GM23338 (cell line): ENCODE results near the gene LRP4. TPM values are rescaled to one million over a fixed set of nuclear protein-coding genes. Genes with fewer than 3 reads are reported as not detected.

Experiments
- ATAC-seq: fragments of 200-7000 bp; cut with Tn5 transposase; 3 replicates; pipeline ENCODE4 v1.9.1; 2020
- DNase-seq: peaks from one replicate; pipeline ENCODE4 v3.0.0-alpha.2; 2015; ENCODE audit warnings: low spot score
- H2AFZ ChIP-seq: fragments of 200-600 bp; sonication (generic); 2 replicates; pipeline ENCODE4 v1.8.0; 2016; ENCODE audit warnings: antibody characterized with exemption, mild to moderate bottlenecking, moderate library complexity
- H3F3A ChIP-seq: fragments of 200-600 bp; sonication (generic); replicated peaks from 2 replicates; pipeline ENCODE4 v1.8.0; 2017; ENCODE audit warnings: antibody characterized with exemption, mixed run types, low read depth
- H3K27ac ChIP-seq: fragments of 200-600 bp; sonication (generic); 2 replicates; pipeline ENCODE4 v1.6.1; 2016; ENCODE audit warnings: low read depth
- H3K27me3 ChIP-seq: fragments of 200-600 bp; sonication (generic); 2 replicates; pipeline ENCODE4 v1.8.0; 2016; ENCODE audit warnings: mild to moderate bottlenecking, mixed run types, moderate library complexity; ENCODE audit not compliant: insufficient read depth
- H3K36me3 ChIP-seq: fragments of 200-600 bp; sonication (generic); 2 replicates; pipeline ENCODE4 v1.8.0; 2016; ENCODE audit warnings: mild to moderate bottlenecking; ENCODE audit not compliant: insufficient read depth
- H3K4me1 ChIP-seq: fragments of 200-600 bp; sonication (generic); 2 replicates; pipeline ENCODE4 v1.8.0; 2016; ENCODE audit warnings: mild to moderate bottlenecking, moderate library complexity; ENCODE audit not compliant: insufficient read depth
- H3K4me2 ChIP-seq: fragments of 200-600 bp; sonication (generic); 2 replicates; pipeline ENCODE4 v1.7.1; 2017; ENCODE audit warnings: mixed run types
- H3K4me3 ChIP-seq: fragments of 200-600 bp; sonication (generic); 2 replicates; pipeline ENCODE4 v1.6.1; 2016; ENCODE audit warnings: mixed run types
- H3K79me2 ChIP-seq: fragments of 200-600 bp; sonication (generic); replicated peaks from 2 replicates; pipeline ENCODE4 v1.8.0; 2017; ENCODE audit warnings: mild to moderate bottlenecking; ENCODE audit not compliant: insufficient read depth
- H3K9me2 ChIP-seq: fragments of 200-600 bp; sonication (generic); 2 replicates; pipeline ENCODE4 v1.8.0; 2017; ENCODE audit not compliant: insufficient read depth
- H4K20me1 ChIP-seq: fragments of 200-600 bp; sonication (generic); replicated peaks from 2 replicates; pipeline ENCODE4 v1.8.0; 2017; ENCODE audit warnings: mild to moderate bottlenecking; ENCODE audit not compliant: insufficient read depth
- H3K27ac Mint-ChIP-seq: 2 replicates; pipeline ENCODE4 v1.8.0; 2020; ENCODE audit warnings: inconsistent platforms, mild to moderate bottlenecking, moderate library complexity, mixed read lengths
- H3K27me3 Mint-ChIP-seq: 3 replicates; pipeline ENCODE4 v1.8.0; 2022; ENCODE audit warnings: low read depth, mild to moderate bottlenecking, moderate library complexity, mixed read lengths, inconsistent platforms; ENCODE audit not compliant: insufficient read depth, poor library complexity
- H3K36me3 Mint-ChIP-seq: 3 replicates; pipeline ENCODE4 v1.8.0; 2021; ENCODE audit warnings: low read depth, mild to moderate bottlenecking, inconsistent platforms, moderate library complexity, mixed read lengths
- H3K4me1 Mint-ChIP-seq: 3 replicates; pipeline ENCODE4 v1.8.0; 2020; ENCODE audit warnings: mild to moderate bottlenecking, inconsistent platforms, mixed read lengths
- H3K4me3 Mint-ChIP-seq: 3 replicates; pipeline ENCODE4 v1.8.0; 2021; ENCODE audit warnings: moderate library complexity, mild to moderate bottlenecking, inconsistent platforms, mixed read lengths
- H3K9me3 Mint-ChIP-seq: 3 replicates; pipeline ENCODE4 v1.8.0; 2020; ENCODE audit warnings: moderate library complexity, mild to moderate bottlenecking, inconsistent platforms, mixed read lengths
- CREB1 ChIP-seq: fragments of 250-450 bp; sonication (Bioruptor Pico); IDR thresholded peaks from 2 replicates; pipeline ENCODE4 v1.5.0; 2020; ENCODE audit warnings: low read depth, mild to moderate bottlenecking, moderate library complexity
- CTCF ChIP-seq, 2 experiments: fragments of 200-600 bp in 1 of 2; sonication (generic) in 1 of 2; conservative IDR thresholded peaks; 2 replicates each; pipeline versions ENCODE4 v1.5.1 to v1.6.1; 2016 to 2017; ENCODE audit warnings: antibody characterized with exemption in 2 of 2, low read depth in 2 of 2, mild to moderate bottlenecking in 2 of 2, moderate library complexity in 1 of 2
- ETS1 ChIP-seq: IDR thresholded peaks from 2 replicates; pipeline ENCODE4 v1.6.1; 2016; ENCODE audit warnings: antibody characterized with exemption
- EZH2 ChIP-seq: fragments of 200-600 bp; sonication (generic); IDR thresholded peaks from one replicate; pipeline ENCODE4 v1.8.0; 2017; ENCODE audit warnings: antibody characterized with exemption, mild to moderate bottlenecking, low read depth; ENCODE audit not compliant: unreplicated experiment
- EZH2phosphoT487 ChIP-seq: fragments of 200-600 bp; sonication (generic); IDR thresholded peaks from one replicate; pipeline ENCODE4 v1.8.1; 2018; ENCODE audit warnings: antibody characterized with exemption; ENCODE audit not compliant: unreplicated experiment
- JUNB ChIP-seq: IDR thresholded peaks from one replicate; pipeline ENCODE4 v1.6.1; 2016; ENCODE audit warnings: antibody characterized with exemption; ENCODE audit not compliant: unreplicated experiment
- NANOG ChIP-seq: IDR thresholded peaks from 2 replicates; pipeline ENCODE4 v1.6.1; 2016; ENCODE audit warnings: antibody characterized with exemption, borderline replicate concordance
- POLR2AphosphoS5 ChIP-seq: IDR thresholded peaks from 2 replicates; pipeline ENCODE4 v1.6.1; 2016; ENCODE audit warnings: antibody characterized with exemption, low read depth
- REST ChIP-seq: IDR thresholded peaks from one replicate; pipeline ENCODE4 v1.6.1; 2018; ENCODE audit warnings: antibody characterized with exemption; ENCODE audit not compliant: unreplicated experiment
- STAT1 ChIP-seq: IDR thresholded peaks from one replicate; pipeline ENCODE4 v1.6.1; 2016; ENCODE audit warnings: antibody characterized with exemption; ENCODE audit not compliant: unreplicated experiment
- ZNF114 ChIP-seq: fragments of 250-450 bp; sonication (Bioruptor Pico); IDR thresholded peaks from 2 replicates; pipeline ENCODE4 v1.5.0; 2020; ENCODE audit warnings: mild to moderate bottlenecking, moderate library complexity
- ZNF331 ChIP-seq: fragments of 250-450 bp; sonication (Bioruptor Pico); IDR thresholded peaks from 2 replicates; pipeline ENCODE4 v1.5.0; 2020; ENCODE audit warnings: low read depth, mild to moderate bottlenecking, moderate library complexity
- ZNF462 ChIP-seq: fragments of 250-450 bp; sonication (Bioruptor Pico); IDR thresholded peaks from 2 replicates; pipeline ENCODE4 v1.5.0; 2020; ENCODE audit warnings: mild to moderate bottlenecking, moderate library complexity
- polyA plus RNA-seq: library from polyadenylated mRNA; unstranded; fragments of >200 nt; fragmentation: Nextera tagmentation; extraction: Ambion mirVana; gene quantifications from 2 replicates; pipeline ENCODE4 v1.2.1, GENCODE V29; 2016
- total RNA-seq: library from RNA; depleted of rRNA; stranded (reverse); fragments of >200 nt; shearing (Covaris generic); gene quantifications from 2 replicates; pipeline ENCODE4 v1.2.3, GENCODE V29; 2014

LRP4 gene
- total and polyA plus RNA-seq, 2 experiments from 2014 or later = 6.0 to 18.4 TPM

- no peaks in the 10 kb centered on the region; the same call in 1 of the 2 replicates for H3K36me3 ChIP-seq
- Mint-ChIP-seq H3K4me1 (peaks cover 13% of the 10 kb centered on the region), H3K36me3 (peaks cover 58% of the 10 kb centered on the region), H3K9me3 (peaks cover 7% of the 10 kb centered on the region; the same call in 1 of the 3 replicates), H3K4me3 (no peak overlapping the region), H3K27ac (no peak overlapping the region), H3K27me3 (peaks cover 8% of the 10 kb centered on the region)
- no peaks in the 10 kb centered on the region for H3K4me1 ChIP-seq
- 0 out of 2 replicates have a peak, but pooled peaks cover 3% of the 10 kb centered on the region for H4K20me1 ChIP-seq
- no peaks in the 10 kb centered on the region for H3K27me3 ChIP-seq
- H3K4me2 ChIP-seq = no peak overlapping the region
- H3K79me2 ChIP-seq = 0 out of 2 replicates have a peak, but pooled peaks cover 3% of the 10 kb centered on the region
- H3K27ac ChIP-seq = no peak overlapping the region
- H3F3A ChIP-seq = no peaks in the 10 kb centered on the region
- TF ChIP-seq ZNF462 = no peak
- no peak for TF ChIP-seq ZNF331 (CRISPR knock-in tag)
- TF ChIP-seq EZH2phosphoT487 = no peak
- TF ChIP-seq REST = no peak
- TF ChIP-seq CREB1 (CRISPR knock-in tag) = no peak
- no peak for TF ChIP-seq ZNF114 (CRISPR knock-in tag)
- TF ChIP-seq NANOG = no peak
- TF ChIP-seq STAT1 = no peak
- TF ChIP-seq POLR2AphosphoS5 = no peak
- no peak for TF ChIP-seq EZH2
- no peak for TF ChIP-seq CTCF (conservative IDR thresholded peaks at IDR 0.05; ENCODE audit: low read depth in 2 of 2)
- no peak for TF ChIP-seq ETS1
- no peak for TF ChIP-seq JUNB
- DNase-seq = no peak
- no peaks in the 10 kb centered on the region for H3K9me2 ChIP-seq
- H3K4me3 ChIP-seq = no peak overlapping the region
- ATAC-seq = no peak
- no peak overlapping the region for H2AFZ ChIP-seq
These were observed 18.8 kb downstream of the LRP4 start for GRCh38 chr11:46899501-46900025.
